ENCODE measurements around the gene NOS3.
"Not testable (repeated sequence)": the region's sequence is repeated elsewhere in the genome, so short reads cannot be mapped to it uniquely, and the experiment has no call there.

NOS3 gene

GRCh38 chr7:151025924-151026671 lies 35.3 kb downstream of the NOS3 start:
- peak; percentile 52 for DNase-seq (ENCODE audit: low read depth)
- TF ChIP-seq CTCF (conservative IDR thresholded peaks at IDR 0.05; ENCODE audit: control insufficient read depth, insufficient read depth, low read depth, low read length), result no peak
- no peak overlapping the region for H3K4me3 ChIP-seq (ENCODE audit: control insufficient read depth, low read depth, low read length)

- not testable (repeated sequence) for DNase-seq (ENCODE audit: low read depth); H3K4me3 ChIP-seq (ENCODE audit: control insufficient read depth, low read depth, low read length)
These were observed 36.2 kb downstream of the NOS3 start for GRCh38 chr7:151026771-151027727.

GRCh38 chr7:151027728-151028130 lies 36.9 kb downstream of the NOS3 start:
- DNase-seq (ENCODE audit: low read depth), result not testable (repeated sequence)
- peak overlapping the region; percentile 87 for H3K4me3 ChIP-seq (ENCODE audit: control insufficient read depth, low read depth, low read length)

- TF ChIP-seq CTCF (conservative IDR thresholded peaks at IDR 0.05; ENCODE audit: control insufficient read depth, insufficient read depth, low read depth, low read length), result peak; percentile 21
- peak; percentile 98 for DNase-seq (ENCODE audit: low read depth)
- H3K4me3 ChIP-seq (ENCODE audit: control insufficient read depth, low read depth, low read length), result peak within 1 kb of the TSS; percentile 87
These were observed 37.5 kb downstream of the NOS3 start, which contains the start of gene ABCB8 for GRCh38 chr7:151028131-151028947. TSS of gene ABCB8 (plus strand) at chr7:151028450. CDS start at chr7:151028516, 66 bp downstream.

GRCh38 chr7:151028948-151029501 lies 38.2 kb downstream of the NOS3 start:
- no peak for DNase-seq (ENCODE audit: low read depth)
- no peak for TF ChIP-seq CTCF (conservative IDR thresholded peaks at IDR 0.05; ENCODE audit: control insufficient read depth, insufficient read depth, low read depth, low read length)
- peak overlapping the region; percentile 87 for H3K4me3 ChIP-seq (ENCODE audit: control insufficient read depth, low read depth, low read length)

GRCh38 chr7:151031011-151031410 lies 40.2 kb downstream of the NOS3 start:
- no peak for TF ChIP-seq CTCF (conservative IDR thresholded peaks at IDR 0.05; ENCODE audit: control insufficient read depth, insufficient read depth, low read depth, low read length)

More at GRCh38 chr7:151031011-151031410, 40.2 kb downstream of the NOS3 start:
- H3K4me3 ChIP-seq (ENCODE audit: control insufficient read depth, low read depth, low read length), result no peak overlapping the region
- no peak for DNase-seq (ENCODE audit: low read depth)
